GM12872 (cell line): Measurements from ENCODE around the gene POU2F3.

Source experiments
- TF ChIP-seq, protein P1 (sequence below): IDR thresholded peaks from 3 replicates; pipeline ENCODE4 v1.5.1; 2011; ENCODE audit warnings: low read depth, mild to moderate bottlenecking, low read length, moderate library complexity; ENCODE audit not compliant: insufficient read depth

POU2F3 gene

DNA sequence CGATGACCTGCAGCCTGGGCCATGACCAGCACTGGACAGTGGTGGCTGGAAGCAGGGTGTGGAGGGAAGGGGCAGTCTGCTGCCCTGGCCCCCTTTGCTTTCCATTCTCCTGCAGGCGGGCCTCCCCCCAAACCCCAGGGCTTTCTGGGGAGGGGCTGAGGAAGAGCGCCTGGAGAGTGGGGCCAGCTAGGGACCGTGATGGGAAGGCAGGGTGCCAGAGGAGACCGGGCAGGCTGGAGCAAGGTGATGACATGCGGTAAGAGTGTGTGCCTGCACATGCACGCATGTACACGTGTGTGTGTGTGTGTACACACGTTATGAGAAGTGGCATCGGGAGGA is 21.3 kb upstream of the POU2F3 start:
- TF ChIP-seq, protein P1, sequence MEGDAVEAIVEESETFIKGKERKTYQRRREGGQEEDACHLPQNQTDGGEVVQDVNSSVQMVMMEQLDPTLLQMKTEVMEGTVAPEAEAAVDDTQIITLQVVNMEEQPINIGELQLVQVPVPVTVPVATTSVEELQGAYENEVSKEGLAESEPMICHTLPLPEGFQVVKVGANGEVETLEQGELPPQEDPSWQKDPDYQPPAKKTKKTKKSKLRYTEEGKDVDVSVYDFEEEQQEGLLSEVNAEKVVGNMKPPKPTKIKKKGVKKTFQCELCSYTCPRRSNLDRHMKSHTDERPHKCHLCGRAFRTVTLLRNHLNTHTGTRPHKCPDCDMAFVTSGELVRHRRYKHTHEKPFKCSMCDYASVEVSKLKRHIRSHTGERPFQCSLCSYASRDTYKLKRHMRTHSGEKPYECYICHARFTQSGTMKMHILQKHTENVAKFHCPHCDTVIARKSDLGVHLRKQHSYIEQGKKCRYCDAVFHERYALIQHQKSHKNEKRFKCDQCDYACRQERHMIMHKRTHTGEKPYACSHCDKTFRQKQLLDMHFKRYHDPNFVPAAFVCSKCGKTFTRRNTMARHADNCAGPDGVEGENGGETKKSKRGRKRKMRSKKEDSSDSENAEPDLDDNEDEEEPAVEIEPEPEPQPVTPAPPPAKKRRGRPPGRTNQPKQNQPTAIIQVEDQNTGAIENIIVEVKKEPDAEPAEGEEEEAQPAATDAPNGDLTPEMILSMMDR, result no peak

DNA sequence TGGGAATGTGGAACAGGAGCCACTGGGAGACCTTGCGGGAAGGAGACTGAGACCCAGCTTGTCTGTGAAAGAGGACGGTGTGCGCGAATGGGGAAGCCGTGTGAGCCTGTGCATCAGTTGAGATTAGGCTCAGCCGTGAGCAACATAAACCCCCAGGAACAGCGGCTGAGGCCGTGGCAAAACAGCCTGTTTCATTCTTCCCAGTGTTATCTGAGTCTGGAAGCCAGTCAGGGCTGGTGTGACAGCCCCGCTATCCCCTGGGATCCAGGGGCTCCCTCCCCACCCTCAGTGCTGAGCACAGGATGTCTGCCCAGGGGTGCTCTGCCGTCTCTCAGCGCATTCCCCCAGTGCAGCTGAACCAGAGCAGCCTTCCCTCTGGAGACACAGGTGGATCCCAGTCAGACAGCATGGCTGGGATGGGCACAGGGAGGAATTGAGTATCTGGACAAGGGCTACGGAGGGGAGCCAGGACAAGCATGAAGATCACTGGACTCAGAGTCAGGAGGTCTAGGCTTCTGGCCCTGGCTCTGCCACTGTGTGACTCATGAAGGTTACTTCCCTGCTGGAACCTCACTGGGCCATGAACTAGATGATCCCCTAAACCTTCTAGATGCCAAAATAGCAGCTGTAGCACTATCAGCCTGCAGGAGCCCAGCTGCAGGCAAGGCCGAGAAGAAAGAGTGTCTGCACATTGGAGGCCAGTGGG is 20.6 kb upstream of the POU2F3 start:
- TF ChIP-seq, protein P1, result no peak

DNA sequence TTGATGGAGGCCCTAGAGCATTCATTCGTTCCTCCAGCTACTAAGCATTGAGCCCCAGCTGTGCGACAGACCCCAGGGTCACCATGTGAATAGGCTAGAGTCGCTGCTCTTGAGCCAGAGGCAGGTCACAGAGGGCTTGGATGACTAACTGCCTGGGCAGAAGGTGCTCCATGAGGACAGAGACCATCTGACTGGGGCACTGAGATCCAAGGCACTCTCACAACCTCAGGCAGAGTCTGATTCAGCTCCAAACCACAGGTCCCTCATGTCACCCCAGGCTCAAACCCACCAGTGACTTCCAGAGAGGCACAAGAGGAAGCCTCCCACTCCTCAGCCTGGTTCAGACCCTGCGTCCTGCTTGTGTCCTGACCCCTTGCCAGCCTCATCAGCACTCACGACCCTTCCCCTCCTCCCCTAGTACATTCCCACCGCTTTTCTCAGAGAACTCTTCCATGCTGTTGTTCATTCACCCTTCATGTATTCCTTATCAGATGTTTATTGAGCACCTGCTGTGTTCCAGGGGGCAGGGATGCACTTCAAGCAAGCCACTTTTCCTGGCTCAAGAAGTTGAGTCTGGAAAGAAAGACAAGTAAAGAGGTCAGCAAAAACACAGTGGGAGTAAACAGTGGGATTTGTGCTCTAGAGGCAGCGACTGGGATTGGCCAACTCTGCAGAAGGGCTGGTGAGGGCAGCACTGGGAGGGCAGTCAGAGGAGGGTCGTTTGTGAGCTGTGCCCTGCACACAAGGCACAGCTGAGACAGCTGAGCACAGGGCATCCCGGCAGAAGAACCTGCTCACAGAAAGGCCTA is 19.8 kb upstream of the POU2F3 start:
- TF ChIP-seq, protein P1, result no peak

DNA sequence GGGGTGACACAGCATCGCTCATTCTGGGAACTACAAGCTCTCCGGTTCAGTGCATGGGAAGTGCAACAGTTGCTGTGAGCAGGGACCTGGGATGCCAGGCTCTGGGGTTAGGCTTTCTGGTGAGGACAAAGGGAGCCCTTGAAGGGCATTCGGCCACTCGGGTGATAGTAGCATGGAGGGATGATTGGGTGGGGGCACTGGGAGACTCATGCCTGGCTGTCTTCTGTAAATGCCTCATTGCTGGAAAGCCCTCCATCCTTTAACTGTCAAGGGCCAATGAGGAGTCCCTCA is 19.2 kb upstream of the POU2F3 start:
- TF ChIP-seq, protein P1, result no peak

DNA sequence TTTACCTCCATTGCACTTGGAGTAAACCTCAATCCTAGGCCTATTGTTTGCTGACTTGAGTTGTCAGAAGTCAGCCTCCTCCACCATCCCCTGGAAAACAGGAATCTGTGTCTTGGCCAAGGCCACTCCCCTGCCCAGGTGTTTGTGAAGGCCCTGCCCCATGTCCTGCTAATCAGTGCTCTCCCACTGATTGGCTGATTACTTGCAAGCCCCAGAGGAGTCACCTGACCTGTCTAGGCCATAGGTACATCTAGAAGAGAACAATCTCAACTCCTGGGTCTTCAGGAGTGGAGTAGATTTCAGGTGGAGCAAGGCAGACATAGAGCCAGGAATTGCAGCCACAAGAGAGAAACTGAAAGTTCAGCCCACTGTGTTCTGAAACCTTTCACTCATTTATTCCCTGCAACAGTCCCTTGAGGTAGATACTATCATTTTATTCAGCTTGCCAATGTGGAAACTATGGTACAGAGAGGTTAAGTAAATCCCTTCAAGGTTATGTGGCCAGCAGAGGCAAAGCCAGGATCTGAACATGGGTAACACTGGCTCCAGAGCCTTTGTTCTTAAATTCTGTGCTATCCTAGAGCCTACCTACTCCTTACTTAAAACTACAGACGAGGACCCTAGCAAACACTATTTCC is 18.7 kb upstream of the POU2F3 start:
- TF ChIP-seq, protein P1, result no peak

DNA sequence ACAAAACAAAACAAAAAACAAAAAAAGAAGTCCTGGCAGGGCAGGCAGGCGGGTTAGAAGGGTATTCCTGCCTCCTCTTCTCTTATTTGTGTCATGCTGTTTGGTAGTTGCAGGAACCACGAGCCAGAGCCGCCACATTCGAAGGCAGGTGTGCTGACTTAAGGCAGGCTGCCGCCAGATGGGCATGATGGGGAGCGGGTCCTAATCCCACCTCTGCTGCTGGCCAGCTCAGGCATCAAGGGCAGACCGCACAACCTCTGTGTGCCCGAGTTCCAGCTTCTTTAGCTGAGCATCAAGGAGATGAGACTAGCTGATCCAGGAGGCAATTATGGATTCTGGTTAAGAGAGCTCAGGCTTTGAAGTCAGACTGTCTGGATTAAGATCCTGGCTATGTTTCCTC is 17.0 kb upstream of the POU2F3 start:
- TF ChIP-seq, protein P1, result no peak

DNA sequence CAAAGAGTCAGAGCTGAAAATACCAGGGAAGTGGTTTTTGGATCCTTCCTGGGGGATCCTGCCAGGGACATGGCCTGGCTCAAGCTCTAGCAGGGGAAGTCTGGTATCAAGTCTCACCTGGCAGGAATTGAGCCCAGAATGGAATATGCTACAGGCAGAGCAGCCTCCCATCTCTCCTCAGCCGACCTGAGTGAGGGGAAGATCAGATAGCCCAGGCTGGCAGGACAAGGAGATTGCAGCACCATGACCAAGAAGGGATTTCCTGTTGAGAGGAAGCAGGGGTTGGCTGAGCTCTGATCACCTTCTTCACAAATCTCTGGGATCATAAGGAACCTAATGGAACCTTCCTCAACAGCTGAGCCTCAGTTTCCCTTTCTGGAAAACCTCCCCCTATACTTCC is 16.1 kb upstream of the POU2F3 start:
- TF ChIP-seq, protein P1, result no peak
